Glomerular visceral epithelial cell (primary cell): ENCODE results near the gene KCNQ5.
A peak's percentile ranks its signal among the peaks of the same experiment; 100 is the strongest.

Source experiments
- DNase-seq: peaks from one replicate; pipeline ENCODE4 v3.0.0-alpha.2; 2016; ENCODE audit errors: extremely low spot score

KCNQ5 gene

DNA sequence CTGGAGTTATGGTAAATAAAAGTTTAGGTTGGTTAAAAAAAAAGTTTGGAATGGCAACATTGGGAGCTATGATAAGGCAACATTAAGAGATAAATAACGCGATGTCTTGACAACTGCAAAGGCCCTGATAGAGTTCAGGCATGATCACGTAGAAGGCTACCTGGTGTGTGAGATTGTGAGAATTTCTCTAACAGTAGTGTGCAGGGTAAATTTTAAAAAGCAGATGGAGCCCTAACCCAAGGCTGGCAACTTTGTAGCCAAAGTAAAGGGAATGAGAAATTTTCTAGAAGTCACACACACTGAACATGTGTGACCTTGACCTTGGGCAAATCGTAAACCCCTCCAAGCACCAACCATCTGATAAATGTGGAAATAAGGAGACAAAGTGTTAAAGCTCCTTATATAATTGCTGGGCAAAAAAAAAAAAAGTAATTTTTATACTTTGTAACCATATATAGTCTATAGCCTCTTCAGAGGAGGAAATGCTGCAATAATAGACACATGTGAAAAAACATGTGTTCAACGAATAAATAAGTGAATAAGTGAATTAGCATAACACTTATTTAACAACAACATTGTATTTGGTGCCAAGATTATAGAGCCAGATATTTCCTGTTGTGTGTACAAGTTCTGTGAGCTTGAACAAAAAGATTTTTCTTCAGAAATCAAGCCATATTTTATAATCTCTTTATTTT, 18.2 kb downstream of the KCNQ5 start:
- no peak for DNase-seq

DNA sequence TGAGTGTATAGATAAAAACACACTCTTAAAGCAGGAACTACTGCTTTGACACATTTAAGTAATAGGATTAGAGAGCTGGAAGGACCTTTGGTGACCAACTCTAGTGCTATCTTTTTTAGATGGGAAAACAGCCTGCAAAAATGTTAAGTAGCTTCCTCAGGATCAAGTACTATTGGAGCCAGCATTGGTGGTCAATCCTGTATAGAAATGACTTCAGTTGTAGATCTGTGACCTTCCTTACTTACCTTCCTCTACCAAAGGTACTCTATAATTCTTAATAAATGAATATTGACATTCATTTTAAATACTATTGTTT, 18.7 kb downstream of the KCNQ5 start:
- no peak for DNase-seq

DNA sequence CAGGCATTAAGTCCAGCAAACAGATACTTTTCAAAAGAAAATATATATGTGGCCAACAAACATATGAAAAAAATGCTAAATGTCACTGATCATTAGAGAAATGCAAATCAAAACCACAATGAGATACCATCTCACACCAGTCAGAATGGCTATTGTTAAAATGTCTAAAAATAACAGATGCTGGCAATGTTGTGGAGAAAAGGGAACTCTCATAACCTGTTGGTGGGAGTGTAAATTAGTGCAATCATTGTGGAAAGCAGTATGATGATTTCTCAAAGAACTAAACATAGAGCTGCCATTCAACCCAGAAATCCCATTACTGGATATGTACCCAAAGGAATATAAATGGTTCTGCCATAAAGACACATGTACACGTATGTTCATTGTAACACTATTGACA, 20.6 kb downstream of the KCNQ5 start:
- no peak for DNase-seq

DNA sequence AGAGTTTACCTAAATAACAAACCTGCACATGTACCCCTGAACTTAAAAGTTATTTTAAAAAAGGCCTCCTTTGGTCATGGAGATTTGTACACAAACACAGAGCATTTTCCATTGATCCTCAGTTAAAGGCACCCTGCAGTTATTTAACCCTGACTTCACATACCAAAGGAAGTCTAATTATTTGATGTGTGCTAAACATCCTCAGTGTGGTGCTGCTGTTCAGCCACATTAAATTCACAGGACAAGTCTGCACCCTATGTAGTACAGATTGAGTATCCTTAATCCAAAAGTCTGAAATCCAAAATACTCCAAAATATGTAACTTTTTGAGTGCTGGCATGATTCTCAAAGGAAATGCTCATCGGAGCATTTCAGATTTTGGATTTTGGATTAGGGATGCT, 21.4 kb downstream of the KCNQ5 start:
- no peak for DNase-seq

DNA sequence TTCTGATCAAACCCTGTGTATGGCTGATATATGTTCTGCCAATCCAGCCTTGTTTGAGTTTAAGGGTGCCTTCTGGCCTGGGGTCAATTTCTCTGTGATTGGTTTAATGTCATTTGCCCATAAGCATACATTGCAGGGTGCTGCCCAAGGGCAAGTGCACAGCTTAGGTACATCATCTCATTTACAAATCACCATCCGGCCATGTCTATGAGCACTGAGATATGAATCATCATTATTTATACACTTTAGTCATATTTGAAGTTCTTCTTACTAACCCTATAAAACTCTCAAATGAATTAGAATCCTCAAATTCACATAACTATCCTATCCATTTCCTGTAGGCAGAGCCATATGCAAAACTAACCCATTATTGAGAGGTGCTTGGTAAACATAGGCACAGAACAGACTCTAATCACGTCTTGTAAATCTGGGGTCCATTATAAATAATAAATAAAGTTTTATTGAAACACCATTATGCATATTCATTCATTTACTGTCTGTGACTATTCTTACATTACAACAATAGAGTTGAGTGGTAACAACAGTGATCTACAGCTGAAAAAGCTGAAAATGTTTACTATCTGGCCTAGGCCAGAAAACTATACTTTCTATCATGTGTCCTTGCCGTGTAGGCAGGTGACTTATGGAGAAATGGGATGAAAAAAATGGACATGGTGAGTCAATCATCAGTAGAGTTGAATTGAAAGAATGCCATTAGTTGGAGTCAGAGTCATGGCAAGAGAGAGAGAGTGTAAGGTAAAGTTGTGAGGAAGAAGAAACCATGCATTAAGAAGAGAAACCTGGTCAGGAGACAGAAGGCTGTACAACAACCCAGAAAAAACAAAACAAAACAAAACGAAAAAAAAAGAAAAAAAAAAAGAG, 25.0 kb downstream of the KCNQ5 start:
- no peak for DNase-seq

DNA sequence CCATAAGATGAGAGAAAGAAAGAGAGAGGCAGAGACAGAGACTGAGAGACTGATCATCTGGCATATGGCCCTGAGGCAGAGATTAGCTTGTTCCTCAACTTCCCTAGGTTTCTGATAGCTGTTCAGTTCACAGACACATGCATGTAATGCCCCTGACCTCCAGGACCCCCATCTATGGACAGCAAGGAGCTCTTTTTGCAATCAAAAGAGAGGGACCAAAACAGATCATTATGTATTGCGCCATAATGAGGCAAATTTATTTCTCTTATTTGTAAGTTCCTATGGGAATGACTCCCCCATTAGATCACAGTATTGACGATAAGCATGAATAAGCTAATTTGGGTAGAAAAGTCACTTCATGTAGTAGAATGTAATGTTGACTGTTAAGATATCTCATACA, 25.6 kb downstream of the KCNQ5 start:
- no peak for DNase-seq

DNA sequence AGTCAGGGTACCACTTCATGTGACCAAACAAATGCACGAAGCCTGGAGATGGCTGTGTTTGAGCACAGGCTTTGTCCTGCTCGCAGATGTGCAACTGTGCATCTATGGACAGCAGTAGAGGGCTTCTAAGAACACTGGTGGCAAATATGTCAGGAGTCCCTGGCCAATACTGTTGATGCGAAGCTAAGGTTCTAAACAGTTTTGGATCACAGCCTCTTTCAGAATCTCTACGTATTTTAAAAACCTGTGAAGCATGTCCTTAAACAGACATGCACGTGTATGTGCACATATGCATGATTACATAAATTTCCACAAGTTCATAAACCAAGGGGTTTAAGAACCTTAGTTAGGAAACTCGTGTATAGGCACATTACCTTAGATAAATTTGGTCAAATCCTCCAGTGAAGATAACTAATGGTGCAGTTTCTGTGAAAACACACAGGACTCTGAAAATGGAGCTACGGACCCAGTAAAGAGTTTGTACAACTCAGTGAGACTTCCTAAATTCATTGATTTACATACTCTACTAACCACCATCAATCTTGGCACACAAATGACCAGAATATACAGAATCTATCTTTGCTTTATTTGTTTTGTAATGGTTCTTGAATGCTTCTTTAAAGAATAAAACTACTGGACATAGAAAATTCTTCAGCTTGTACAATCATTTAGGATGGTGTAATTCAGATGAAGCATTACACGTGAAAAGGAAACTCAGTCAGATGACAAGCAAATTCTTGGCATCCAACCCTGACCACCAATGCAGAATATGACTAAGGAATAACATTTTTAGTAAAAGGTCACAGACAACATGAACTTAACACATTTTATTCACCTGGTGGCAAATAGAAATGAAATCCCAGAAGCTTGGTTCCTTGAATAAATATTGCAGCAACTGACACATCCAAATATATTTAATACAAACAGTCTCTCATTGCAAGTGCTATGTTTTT, 27.4 kb downstream of the KCNQ5 start:
- DNase-seq: peak; percentile 68

DNA sequence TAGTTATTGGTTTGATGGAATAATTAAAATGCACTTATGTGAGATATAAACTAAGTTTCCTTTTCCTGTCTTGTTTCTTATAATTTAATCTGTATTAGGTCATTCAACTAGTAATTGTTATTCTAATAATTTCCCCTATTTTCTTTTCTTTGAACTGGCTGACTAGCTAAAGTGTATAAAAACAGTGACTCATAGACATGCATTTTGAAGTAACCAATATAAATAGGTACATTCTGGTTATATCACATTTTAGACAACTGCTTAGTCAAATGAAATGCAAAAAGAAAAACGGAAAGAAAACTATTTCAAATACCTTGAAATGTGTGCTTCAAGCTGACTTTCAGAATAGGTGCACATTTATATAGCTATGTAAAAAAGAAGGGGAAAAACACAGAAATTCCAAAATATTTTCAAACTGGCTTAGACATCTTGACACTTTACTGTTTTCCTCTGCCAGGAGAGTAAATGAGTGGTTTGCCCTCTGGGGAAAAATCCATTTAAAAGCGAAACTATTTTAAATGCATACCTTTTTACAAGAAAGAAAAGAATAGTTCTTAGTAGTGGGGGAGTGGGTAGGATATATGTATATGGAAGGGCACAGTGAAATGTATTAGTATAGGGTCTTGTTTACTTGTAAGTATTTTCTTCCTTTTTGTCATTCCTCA, 28.3 kb downstream of the KCNQ5 start:
- DNase-seq: no peak

DNA sequence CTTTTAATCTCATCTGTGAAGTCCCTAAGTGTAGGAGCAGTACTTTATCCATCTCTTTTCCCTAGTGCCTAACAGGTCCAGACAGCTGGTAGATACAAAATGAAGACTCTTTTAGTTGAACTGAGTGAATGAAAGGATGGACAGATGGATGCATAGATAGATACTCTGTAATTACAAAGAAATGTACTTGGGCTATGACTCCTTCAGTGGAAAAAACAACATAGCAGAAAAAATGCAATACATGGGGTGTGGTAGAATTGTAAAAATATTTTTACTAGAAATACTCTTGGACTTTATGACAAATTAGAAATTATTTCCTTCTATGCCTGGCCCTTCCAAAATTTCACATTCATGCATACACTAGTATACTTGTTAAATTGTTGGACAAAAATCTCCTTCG, 29.3 kb downstream of the KCNQ5 start:
- no peak for DNase-seq

DNA sequence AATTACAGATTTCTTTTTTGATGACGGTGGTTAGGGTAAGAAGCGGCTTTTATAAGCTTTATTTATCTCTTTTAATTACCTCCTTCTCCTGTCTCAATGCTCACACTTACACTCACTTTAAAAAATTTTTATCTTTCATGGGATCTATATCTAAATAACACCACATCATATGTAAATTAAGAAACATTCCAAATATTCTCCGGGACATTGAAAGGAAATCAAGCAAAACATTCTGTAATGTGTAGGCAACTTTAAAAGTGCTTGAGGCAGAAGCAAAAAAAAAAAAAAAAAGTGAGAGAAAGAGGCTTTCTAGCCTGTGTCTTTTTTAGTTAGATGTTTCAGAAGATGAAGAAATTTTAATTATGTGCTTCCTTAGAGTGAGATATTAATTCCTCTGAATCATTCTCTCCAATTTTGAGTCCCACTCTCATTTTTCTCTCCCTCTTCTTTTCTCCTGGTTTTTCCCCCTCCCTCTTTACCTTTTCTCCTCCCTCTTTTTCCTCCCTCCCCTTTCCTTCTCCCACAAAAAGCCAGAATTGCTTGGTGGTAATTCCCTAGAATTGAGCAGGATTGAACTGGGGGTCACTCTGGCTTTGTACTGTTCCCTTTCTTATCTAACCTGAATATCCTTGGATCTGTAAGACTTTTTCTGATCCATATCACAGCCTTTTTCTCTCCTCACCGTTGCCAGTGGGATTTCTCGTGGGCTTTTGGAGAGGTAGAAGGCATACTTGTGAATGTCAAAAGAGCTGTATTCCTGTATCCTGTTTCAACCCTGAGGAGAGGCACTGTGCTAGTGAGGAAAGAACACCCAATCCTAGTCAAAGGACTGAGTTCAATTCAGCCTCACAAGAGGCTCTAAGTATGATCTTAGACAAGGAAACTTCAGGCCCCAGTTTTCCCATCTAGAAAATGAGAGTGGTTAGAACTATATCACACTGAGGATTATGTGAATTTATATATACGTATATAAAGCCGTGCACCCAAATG, 30.4 kb downstream of the KCNQ5 start:
- DNase-seq: no peak

DNA sequence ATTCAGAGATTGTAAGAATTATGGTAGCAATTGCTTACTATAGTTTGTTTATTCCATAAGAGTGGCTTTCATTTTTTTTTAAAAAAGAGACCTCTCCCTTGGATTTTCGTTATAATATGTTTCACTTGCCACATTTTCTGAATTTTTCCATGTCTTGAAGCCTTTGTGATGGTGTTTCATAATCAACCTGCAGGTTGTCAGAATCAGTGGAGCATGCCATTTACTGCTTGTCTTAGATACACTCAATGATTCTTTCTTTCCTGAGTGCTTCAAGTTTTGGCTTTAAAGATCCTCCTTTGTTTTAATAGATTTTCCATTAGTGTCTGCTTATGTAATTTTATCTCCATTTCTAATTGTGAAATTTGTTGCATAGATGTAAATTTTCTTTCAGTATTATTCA, 31.2 kb downstream of the KCNQ5 start:
- DNase-seq: peak; percentile 15

DNA sequence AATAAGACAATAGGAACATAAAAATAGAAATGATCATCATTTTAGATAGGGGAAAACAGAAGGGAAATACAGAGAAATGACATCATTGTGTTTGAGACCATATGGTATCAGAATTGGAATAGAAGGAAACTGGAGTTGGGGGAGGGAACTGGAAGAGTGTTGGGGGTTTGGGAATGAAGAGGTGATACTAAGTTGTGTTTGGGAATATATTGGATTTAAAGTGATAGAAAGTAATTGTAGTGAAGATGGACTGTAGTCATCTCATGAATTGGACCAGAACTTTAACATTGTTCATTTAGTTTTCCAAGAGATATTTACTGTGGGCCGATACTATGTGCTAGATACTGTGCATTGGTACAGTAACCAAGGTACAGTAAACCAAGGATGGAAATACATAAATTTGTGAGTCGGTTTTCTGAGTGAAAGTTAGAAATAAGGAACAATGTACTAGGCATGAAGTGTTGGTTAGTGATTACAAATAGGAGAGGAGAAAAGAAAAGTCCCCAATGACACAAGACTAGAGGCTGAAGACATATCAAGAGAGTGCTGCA, 32.3 kb downstream of the KCNQ5 start:
- DNase-seq: no peak

DNA sequence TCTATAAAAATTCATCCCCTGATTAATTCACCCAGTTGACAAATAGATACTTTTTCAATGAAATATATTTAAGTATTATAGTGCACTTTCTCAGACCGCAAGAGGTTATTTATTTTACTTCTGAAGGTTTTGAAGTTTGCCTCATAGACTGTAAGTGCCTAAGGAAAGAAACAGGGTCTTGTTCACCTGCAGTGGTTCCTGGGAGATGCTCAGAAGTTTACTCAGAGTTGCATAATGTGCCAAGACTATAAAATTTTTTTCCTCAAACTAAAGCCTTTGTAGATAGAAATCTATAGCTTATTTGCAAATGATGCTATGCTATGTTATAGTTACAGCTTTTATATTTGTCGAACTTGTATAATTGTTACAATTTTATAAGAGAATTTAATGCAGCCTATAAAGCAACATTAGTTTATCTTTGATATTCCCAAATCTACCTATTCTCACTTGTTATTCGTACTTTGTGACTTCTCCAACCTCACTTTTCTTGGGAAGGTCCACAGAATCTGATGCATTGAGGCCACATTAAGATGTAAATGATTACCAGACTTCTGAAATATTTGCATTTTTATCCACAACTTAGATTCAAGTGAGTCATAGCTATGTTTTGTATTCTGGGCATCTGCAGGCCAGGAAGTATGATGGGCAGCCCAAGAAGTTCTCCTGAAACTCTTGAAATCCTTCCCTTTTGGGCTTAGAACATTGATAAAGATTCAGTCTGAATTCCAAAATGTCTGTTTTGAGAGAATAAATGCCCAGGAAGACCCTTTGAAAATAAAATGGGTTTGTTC, 35.7 kb downstream of the KCNQ5 start:
- DNase-seq: peak; percentile 37

DNA sequence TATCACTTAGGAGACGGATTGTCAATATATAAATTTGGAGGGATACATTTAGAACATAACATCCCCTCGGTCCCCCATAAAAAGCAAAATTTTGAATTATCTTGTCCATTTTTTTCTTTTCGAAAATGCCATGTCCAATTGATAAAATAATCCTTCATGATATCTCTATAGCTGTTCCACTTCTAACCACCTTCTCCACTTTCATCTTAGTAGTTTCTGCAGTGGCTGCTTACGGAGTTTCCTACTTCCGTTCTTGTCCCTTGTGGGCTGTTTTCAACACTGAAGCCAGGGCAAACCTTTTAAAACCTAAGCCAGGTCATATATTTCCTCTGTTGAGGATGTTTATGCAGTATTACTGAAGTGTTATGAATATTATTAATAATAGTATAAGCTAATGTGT, 37.9 kb downstream of the KCNQ5 start:
- DNase-seq: no peak

DNA sequence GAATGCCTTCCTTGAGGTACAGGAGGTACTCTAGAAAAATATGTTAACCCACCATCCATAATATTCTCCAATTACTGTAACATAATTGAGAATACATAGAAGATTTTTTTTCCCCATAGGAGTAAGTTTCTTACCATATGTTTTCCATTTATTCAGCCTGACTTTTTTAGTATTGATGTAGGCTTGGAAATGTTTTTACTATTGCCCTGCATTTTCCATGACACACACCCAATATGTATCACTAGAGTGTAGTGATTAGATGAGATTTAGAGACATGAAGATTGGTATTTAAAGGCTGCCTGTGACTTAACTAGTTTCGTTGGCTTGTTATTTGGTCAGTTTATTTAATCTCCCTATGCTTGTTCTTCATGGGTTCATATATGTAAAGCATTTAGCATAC, 39.5 kb downstream of the KCNQ5 start:
- DNase-seq: no peak

DNA sequence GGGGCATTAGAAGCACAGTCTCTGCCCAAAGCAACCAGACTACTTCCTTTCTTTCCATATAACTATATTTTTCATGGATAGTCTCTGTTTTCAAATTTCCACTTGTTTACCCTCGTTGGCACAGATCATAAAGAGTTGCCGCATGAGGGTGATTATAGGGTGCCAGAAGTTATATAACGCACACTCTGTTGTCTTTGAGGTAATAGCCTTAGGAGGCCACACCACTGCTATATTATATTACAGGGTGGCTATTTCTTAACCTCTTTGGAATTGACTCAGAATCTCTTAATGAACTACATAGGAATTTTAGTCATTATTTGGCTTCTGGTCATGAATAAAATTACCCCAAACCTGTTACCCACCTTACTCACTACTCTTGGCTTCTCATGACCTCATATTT, 43.7 kb downstream of the KCNQ5 start:
- no peak for DNase-seq

DNA sequence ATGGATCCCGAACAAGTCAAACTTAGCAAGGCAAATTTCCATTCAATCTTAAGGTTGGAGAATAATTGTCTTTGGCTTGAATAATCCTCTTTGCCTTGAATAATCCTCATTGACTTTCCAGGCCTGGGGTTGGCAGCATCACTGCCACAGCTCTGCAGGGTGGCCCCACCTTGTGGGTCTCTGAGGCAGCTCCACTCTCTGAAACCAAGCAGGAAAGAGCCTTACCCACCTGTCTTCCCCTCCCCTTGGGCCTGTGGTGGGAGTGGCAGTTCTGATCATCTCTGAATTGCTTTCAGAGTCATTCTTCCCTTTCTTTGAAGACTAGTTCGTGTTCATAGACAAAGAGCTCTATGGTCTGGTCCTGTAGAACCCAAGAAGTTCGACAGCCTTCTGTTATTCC, 47.5 kb downstream of the KCNQ5 start:
- no peak for DNase-seq

DNA sequence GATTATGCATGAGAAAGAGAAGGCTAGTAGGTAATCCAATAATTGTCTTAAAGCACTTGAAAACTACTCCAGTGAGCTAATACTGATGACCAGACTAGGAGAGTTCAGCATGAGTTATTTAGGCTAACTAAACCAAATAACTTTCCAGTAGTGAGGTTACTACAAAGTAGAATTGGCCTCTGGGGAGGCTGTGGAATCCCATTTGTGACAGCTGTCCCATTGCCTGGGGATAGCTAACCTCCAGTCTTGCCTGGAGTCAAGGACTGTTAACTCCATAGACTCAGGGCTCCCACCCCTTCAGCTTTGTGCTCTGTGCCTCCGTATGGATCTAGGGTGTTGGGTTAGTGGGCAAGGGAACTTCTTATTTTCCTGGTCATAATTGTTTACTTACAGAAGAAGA, 51.0 kb downstream of the KCNQ5 start:
- DNase-seq: no peak

DNA sequence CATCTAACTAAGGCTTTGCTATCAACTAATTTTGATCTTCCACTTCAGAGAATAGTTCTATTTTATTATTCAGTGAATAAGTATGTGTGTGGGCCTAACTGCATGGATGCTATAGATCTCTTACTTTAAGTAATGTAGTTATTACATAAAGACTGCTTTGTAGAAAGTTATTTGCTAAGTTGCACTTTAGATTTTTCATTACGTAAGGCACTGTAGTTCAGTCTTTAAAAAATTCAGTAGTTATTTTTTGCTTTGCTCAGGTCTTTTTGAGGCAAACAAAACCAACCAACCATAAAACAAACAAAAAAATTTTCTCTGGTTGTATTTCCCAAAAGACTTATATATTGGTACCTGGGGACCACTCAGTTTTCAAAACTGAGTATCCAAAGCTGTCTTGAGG, 53.0 kb downstream of the KCNQ5 start:
- no peak for DNase-seq

DNA sequence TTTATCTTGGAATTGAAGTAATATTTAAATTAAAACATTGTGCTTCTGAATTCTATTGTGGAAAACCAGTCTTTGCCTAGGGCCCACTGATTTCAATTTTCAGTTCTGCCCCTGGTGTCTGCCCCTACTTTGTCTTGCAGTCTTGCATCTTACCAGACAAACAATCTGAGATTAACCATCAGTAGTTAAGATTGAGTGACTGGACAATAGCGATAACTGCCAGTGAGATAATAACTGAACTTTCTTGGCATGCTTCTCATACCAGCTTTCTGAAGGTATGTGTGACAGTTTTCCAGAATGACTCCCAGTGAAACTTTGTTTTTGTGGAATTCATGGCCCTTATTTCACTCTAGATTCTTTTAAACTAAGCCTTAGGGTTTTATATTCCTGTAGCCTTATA, 53.5 kb downstream of the KCNQ5 start:
- DNase-seq: peak; percentile 5
